Measurements from ENCODE around the gene LGALSL. TPM values are rescaled to one million over a fixed set of nuclear protein-coding genes. Genes with fewer than 3 reads are reported as not detected.

The LGALSL gene
- total RNA-seq, 1 experiment from 2014 or later, result 14.2 TPM

GRCh38 chr2:64412671-64413070 is 41.3 kb upstream of the LGALSL start:
- Histone ChIP-seq H3K4me1 (ENCODE audit: control insufficient read depth in 1 of 2, insufficient read depth in 2 of 2, low read length in 2 of 2) (no peaks in the 10 kb centered on the region), H3K27me3 (ENCODE audit: insufficient read depth, low read length) (peaks cover 9% of the 10 kb centered on the region; the same call in 1 of the 2 replicates), H3K4me3 (replicated peaks in 1 of 2; ENCODE audit: low read depth in 1 of 2, low read length in 2 of 2) (no peak overlapping the region), H2AFZ (ENCODE audit: low read depth, low read length, poor library complexity, severe bottlenecking) (no peak overlapping the region), H3K27ac (ENCODE audit: low read depth, low read length) (no peak overlapping the region), H3K9ac (ENCODE audit: low read length) (no peak overlapping the region), H3K36me3 (ENCODE audit: control insufficient read depth in 1 of 2, insufficient read depth in 2 of 2, low read length in 2 of 2) (no peaks in the 10 kb centered on the region), H3K9me3 (ENCODE audit: control insufficient read depth in 1 of 2, insufficient read depth in 1 of 2, low read depth in 1 of 2, low read length in 2 of 2) (no peaks in the 10 kb centered on the region), H3K4me2 (ENCODE audit: low read length) (no peak overlapping the region), H4K20me1 (ENCODE audit: insufficient read depth) (no peaks in the 10 kb centered on the region), H3K9me2 (ENCODE audit: insufficient read depth) (no peaks in the 10 kb centered on the region), H3K79me2 (ENCODE audit: insufficient read depth, low read length) (no peaks in the 10 kb centered on the region)
- ChIA-PET CTCF (no interaction called here), POLR2A (no interaction called here), RAD21 (ENCODE audit: low non-redundant PET in 1 of 2, low total read pairs in 2 of 2, uncharacterized antibody in 2 of 2, unreplicated experiment in 2 of 2) (no interaction called here)
- no TSS peak for BruUV-seq (replicated peaks)
- TF ChIP-seq FOSL1 (IDR thresholded peaks at IDR 0.05; ENCODE audit: low read depth), result no peak
- no peak for TF ChIP-seq EZH2 (IDR thresholded peaks at IDR 0.05)
- no peak for TF ChIP-seq POLR2A (IDR thresholded peaks at IDR 0.05; ENCODE audit: borderline replicate concordance, extremely low read depth, insufficient read depth, insufficient read length)
- TF ChIP-seq REST (IDR thresholded peaks at IDR 0.05; ENCODE audit: low read depth), result no peak
- TF ChIP-seq ELF1 (IDR thresholded peaks at IDR 0.05; ENCODE audit: borderline replicate concordance, low read depth), result no peak
- TF ChIP-seq ZFX (IDR thresholded peaks at IDR 0.05), result no peak
- TF ChIP-seq SP1 (IDR thresholded peaks at IDR 0.05; ENCODE audit: low read depth), result no peak
- TF ChIP-seq EGR1 (IDR thresholded peaks at IDR 0.05; ENCODE audit: low read depth), result no peak
- no peak for TF ChIP-seq ZNF274 (IDR thresholded peaks at IDR 0.05; ENCODE audit: low read depth, low read length)
- TF ChIP-seq RAD21 (IDR thresholded peaks at IDR 0.05; ENCODE audit: low read depth), result no peak
- no peak for TF ChIP-seq CEBPB (IDR thresholded peaks at IDR 0.05; ENCODE audit: low read depth)
- TF ChIP-seq CBX3 (IDR thresholded peaks at IDR 0.05; ENCODE audit: low read depth), result no peak
- no peak for TF ChIP-seq JUND (IDR thresholded peaks at IDR 0.05)
- TF ChIP-seq MAX (IDR thresholded peaks at IDR 0.05), result no peak
- TF ChIP-seq POLR2AphosphoS5 (IDR thresholded peaks at IDR 0.05; ENCODE audit: low read depth, low read length), result no peak
- TF ChIP-seq YY1 (IDR thresholded peaks at IDR 0.05; ENCODE audit: extremely low read depth, insufficient replicate concordance, low read depth, low read length), result no peak
- TF ChIP-seq SIN3A (IDR thresholded peaks at IDR 0.05; ENCODE audit: low read depth), result no peak
- ATAC-seq (no peak), DNase-seq (ENCODE audit: low read depth, low spot score) (no peak)
- intact Hi-C loops (cut with micrococcal nuclease), result no loop called here

Data from HCT116 (cell line).